ENCODE measurements around the gene TOP2B.

GRCh38 chr3:25687742-25688141 lies 23.0 kb upstream of the TOP2B start:
- TF ChIP-seq CTCF (conservative IDR thresholded peaks at IDR 0.05) (no peak), EZH2 (IDR thresholded peaks at IDR 0.05; ENCODE audit: low read depth) (no peak)
